ENCODE data around the gene LRRC4C.
A peak's percentile ranks its signal among the peaks of the same experiment; 100 is the strongest.

LRRC4C gene

DNA sequence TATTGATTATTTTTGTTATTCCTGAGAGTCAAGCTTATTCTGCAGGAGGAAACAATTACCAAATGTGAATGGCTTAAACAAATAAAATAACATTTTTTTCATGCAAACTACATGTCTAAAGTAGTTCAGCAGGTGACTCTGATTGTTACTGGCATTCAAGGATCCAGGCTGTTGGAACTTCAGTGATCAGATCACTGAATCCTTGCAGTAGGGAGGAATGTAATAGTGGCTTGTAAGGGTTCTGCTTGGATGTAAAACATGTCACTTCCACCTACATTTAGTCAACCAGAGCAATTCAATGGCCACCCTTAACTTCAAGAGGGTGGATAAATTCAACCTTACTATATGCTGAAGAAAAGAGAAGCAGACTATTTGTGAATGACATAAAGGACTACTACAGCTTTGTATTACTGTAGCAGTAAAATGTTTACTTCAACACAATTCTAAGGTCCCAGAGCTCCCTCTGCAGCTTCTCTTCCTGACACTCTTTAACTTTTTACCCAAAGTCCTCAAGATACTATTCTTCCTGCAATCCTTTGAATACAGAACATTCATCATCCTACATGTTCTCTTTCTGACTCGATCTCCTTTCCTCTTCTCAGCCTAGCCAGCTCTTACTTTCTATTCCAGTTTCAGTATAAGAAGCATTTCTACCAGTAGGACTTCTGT is 284.0 kb downstream of the LRRC4C start:
- no peak overlapping the region for H3K27ac ChIP-seq
- DNase-seq (ENCODE audit: low read depth, low spot score), result no peak

DNA sequence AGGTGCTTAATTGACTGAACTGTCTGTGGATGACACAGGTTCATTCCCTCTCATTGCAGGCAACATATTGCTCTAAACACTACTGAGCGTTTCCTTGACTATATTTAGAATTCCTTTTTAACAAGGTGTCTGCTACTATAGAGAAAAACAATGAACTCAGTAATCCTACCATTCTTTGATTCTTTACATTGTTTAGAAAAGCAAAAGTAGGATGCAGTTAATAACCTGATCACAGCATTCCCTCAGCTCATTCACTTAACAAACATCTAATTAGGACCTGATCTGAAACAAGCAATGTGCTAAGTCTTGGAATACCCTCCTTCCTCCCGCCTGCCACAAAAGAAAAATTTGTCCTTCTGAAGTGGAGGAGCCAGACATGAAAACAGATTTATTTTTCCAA is 313.1 kb downstream of the LRRC4C start:
- H3K27ac ChIP-seq, result no peak overlapping the region
- no peak for DNase-seq (ENCODE audit: low read depth, low spot score)

DNA sequence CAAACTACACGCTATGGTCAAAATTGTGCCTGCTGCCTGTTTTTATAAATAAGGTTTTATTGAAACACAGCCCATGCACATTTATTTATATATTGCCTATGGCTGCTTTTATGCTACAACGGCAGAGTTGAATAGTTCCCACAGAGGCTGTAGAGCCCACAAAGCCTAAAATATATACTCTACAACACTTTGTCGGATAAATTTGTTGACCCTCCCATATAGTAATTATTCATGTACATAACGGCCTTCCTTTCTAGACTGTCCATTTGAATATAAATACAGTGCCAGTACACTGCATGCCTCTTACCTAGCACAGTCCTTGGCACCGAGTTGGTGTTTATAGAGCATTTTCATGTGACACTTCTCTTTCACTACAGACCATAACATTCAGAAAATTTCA is 314.0 kb downstream of the LRRC4C start:
- H3K27ac ChIP-seq, result no peak overlapping the region
- DNase-seq (ENCODE audit: low read depth, low spot score), result no peak

DNA sequence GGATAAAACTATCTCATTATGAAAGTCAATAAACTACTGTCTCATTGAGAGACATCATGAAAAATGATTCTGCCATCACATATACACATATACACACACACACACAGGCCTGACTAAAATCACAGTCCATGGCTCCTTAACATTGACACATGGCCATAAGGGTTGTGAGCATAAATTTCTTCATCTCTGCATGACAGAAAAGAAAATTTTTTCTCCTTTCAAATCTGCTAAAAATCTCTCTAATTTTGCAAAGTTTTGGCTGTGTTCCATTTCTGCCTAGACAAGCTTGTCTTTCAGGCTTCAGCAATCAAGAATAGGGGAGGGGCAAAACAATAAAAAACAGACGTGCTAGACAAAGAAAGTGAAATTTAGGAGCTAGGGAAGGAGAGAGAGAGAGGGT is 324.5 kb downstream of the LRRC4C start:
- no peak overlapping the region for H3K27ac ChIP-seq
- DNase-seq (ENCODE audit: low read depth, low spot score), result no peak

DNA sequence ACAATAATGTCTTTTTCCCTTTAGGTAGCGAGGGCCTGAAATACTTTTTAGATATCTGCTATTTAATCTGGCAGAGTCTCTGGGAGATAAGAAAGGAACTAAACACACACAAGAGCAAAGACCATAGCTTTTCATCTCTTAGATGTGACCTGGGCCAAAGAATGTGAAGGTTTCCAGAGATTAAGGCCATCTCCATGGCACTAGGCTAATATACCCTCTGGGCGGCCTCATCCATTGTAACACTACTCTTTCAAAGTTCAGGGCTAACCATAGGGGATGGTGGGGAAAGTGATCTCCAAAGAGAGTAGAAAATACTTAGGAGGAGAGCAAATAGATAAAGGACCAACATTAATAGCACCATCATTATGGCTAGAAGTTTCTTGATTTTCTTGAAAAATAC is 326.4 kb downstream of the LRRC4C start:
- no peak overlapping the region for H3K27ac ChIP-seq
- DNase-seq (ENCODE audit: low read depth, low spot score), result no peak

DNA sequence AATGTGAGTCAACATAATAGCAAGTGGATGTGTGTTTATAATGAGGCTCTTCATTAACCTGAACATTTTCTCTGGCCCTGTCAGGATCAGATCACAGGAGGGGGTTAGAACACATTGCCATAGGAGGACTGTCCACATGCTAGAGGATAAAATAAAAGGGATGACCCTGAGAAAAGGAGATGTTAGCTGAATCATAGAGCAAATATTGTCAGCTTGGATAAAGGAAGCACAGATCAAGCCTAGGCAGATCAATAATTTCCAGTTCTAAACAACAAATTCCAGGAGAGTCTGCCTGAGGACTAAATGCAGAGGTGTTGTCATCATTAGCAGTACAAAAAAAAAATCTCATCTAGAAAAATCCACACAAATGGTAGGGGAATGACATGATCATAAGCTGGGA is 337.9 kb downstream of the LRRC4C start:
- no peak overlapping the region for H3K27ac ChIP-seq
- DNase-seq (ENCODE audit: low read depth, low spot score), result no peak

DNA sequence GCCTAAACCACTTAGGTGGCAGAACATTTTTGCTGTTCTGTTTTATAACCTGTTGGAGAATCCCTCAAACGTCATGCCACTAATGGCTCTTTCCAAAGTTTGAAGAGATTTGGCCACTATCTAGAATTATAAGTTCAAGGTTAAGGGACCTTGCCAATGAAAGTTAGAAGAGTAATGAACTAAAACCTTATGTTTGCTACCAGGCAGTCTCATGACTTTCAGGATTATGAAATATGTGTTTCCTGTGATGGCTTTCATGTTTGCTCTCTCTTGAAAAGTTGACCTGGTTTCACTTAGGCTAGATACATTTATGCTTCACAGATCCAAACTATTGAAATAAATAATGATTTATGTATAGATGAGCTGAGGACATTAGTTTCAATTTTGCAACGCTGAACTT is 340.0 kb downstream of the LRRC4C start:
- no peak for DNase-seq (ENCODE audit: low read depth, low spot score)

DNA sequence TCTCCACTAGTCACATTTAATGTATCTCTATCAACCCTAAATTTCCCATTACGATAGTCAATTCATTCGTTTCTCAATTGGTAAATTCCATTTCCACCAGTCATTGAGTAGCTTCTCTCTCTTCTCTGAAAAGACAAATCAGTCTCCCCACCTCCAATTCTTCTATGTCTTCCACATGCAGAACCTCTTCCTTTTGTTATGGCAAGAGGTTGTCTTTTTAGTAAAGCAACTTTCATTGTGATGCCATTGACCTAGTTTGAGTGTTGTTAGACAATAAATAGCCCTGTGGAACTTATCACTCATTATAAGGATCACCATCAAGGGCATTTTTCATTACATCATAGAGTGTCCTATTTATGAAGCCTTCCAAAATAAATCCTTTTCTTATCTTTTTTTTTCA is 340.9 kb downstream of the LRRC4C start:
- no peak overlapping the region for H3K27ac ChIP-seq
- no peak for DNase-seq (ENCODE audit: low read depth, low spot score)

More for the DNA sequence above, 340.0 kb downstream of the LRRC4C start:
- no peak overlapping the region for H3K27ac ChIP-seq

DNA sequence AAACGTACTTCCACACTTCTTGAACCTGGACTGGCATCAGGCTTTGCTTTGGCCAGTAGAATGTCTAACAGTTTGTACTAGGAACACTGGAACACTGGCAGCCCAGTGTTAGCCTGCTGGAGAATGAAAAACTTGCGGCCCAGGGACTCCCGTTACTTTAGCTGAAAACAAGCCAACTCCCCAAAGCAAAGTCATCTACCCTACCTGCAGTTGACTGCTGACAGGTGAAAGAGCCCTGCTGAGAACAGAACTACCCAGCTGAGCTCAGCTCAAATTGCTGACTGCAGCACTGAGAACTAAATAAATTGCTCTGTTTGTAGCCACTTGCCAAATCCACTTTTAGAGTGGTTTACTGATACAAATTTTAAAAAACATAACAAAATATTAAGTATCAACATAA is 342.5 kb downstream of the LRRC4C start:
- H3K27ac ChIP-seq, result no peak overlapping the region

DNA sequence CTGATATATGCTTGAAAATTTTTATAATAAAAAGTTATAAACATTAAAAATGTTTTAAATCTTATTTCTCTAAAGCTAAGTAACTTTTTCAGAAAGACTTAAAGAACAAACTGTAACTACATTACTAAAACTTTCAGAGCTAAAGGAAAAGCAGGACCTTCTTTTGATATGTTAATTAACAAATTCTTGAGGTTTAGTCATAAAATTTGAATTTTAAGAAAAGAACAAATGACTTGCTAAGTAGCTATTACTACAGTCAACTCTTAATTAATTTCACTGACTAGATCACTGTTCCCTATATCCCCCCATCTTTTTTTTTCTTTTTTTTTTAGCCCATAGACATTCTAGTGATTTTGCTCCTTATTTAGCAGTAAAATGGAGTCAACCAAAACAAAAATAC is 344.4 kb downstream of the LRRC4C start:
- H3K27ac ChIP-seq, result no peak overlapping the region
- no peak for DNase-seq (ENCODE audit: low read depth, low spot score)

More for the DNA sequence above, 342.5 kb downstream of the LRRC4C start:
- no peak for DNase-seq (ENCODE audit: low read depth, low spot score)

DNA sequence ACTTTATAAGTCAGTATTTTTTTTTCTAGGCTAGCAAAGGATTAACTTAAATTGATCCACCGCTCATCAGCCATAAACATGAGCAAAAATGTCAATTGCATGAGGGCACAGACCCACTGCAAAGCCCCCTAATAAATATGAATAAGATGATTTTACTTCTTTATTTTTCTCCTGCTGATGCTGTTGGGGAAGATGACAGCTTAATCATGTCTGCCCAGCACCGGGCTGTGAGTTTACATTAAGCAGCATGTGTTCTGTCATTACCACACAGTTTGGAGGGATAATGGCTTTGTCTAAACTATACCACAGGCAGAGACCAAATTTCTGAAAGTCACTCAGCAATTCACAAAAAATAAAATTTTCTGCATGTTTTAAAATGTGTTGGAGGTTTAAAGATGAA is 346.3 kb downstream of the LRRC4C start:
- no peak overlapping the region for H3K27ac ChIP-seq
- DNase-seq (ENCODE audit: low read depth, low spot score), result no peak

DNA sequence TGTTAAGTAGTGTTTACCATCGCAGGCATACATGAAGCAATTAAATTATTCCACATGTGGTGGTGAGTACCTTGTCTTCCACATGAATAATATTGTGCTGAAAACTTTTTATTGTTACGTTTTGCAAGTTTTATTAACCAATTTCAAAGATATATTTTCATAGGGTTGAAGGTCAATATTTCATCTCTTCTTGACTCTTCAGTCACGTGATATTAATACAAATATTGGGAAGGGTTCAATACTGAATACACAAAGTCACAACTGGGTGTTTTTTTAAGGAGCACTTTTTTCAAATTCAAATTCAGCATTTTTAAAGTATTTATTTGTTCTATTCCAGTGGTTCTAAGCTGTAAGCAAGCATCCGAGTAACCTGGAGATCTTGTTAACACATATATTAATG is 348.9 kb downstream of the LRRC4C start:
- DNase-seq (ENCODE audit: low read depth, low spot score), result no peak
- H3K27ac ChIP-seq, result no peak overlapping the region

DNA sequence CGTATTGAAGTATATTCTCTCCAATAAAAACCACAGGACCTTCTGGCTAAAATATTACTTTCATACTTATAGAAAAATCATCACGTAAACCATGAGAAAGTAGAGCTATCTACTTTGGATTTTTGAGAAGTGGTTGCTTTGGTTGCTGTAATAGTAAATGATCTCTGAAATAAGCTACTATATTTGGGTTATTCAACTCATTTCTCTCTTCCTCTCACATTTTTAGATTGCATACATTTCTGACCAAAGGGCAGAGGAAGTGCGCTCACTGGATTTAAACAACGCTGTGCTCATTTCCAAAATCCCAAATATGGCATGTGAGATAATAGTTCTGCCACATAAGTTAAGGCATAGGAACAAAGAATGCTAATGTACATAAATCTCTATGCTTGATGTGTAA is 357.0 kb downstream of the LRRC4C start:
- DNase-seq (ENCODE audit: low read depth, low spot score), result no peak
- H3K27ac ChIP-seq, result no peak overlapping the region

DNA sequence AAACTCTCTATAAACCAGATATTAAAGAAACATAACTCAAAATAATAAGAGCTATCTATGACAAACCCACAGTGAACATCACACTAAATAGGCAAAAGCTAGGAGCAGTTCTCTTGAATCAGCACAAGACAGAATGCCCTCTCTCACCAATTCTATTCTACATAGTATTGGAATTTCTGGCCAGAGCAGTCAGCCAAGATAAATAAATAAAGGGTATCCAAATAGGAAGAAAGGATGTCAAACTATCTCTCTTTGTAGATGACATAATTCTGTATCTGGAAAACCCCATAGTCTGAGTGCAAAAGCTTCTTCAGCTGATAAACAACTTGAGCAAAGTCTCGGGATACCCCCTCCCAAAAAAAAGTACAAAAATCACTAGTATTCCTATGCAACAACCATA is 359.8 kb downstream of the LRRC4C start:
- no peak overlapping the region for H3K27ac ChIP-seq
- no peak for DNase-seq (ENCODE audit: low read depth, low spot score)

DNA sequence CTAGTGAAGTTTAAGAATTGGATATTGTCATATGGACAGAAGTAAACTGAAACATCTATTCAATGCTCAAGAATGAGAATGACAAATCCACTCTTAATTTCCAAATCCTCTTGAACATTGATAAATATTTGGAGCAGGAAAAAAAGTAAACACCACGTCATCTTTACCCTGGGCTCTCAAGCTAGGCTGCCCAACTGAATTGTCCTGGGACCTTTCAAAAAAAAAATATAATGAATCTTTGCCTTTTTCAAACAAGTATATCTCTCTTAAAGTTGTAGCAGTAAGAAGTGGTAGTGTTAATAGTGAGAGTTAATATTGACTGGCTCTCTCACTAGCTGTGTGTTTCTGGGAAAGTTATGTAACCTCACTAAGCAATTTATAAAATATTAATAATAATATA is 374.3 kb downstream of the LRRC4C start:
- H3K27ac ChIP-seq, result no peak overlapping the region
- DNase-seq (ENCODE audit: low read depth, low spot score), result no peak

DNA sequence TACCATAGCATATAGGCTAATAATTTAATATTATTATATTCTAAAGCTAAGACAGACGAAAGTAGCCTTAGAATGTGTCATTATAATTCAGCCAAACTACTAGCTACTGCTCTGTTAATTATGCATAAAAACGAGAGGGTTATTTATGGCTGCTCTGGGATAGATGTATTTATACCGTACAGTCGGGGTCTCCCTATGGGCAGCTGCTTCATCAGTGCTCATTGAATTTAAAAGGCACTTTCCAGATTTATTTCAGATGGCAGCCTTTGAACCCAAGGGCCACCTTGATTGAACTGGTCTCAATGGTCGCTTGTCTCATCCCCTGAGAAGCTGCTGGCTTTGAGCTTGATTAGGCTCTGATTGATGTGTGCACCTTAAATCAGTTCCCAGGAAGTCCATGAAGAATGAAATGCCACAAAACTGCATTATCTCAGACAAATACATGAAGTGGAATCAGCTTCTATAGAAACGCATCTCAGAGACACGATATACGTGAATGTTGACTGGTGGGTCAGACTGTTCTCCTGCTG is 377.6 kb downstream of the LRRC4C start:
- H3K27ac ChIP-seq, result no peak overlapping the region
- DNase-seq (ENCODE audit: low read depth, low spot score), result no peak

DNA sequence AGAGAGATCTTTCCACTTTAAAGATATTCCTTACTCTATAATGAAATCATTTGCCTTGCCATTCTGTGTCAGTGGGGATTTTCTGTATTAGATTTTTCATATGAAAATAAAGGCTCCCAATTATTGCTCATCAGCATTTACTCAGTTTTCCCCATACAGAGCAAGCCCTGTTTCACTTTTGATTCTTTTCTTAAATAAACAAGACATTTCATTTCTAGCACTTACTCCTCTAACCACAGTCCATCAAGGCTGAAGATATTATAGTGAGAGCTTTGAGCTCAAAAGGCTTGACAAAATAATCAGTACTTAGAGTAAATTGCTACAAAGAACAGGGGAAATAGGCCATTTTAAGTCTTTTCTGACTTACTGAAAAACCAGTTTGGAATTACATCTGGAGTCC is 385.1 kb downstream of the LRRC4C start:
- no peak for DNase-seq (ENCODE audit: low read depth, low spot score)
- H3K27ac ChIP-seq, result no peak overlapping the region

DNA sequence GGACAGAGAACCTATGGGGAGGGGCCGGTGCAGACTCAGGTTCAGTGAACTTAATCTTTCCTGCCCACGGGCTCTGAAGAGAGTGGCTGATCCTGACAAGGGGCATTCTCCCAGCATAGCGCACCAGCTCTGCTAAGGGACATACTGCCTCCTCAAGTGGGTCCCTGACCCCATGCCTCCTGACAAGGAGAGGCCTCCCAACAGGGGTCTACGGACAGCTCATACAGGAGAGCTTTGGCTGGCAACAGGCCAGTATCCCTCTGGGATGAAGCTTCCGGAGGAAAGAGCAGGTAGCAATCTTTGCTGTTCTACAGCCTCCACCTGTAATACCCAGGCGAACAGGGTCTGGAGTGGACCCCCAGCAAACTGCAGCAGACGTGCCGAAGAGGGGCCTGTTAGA is 394.0 kb downstream of the LRRC4C start:
- no peak for DNase-seq (ENCODE audit: low read depth, low spot score)
- H3K27ac ChIP-seq, result no peak overlapping the region

DNA sequence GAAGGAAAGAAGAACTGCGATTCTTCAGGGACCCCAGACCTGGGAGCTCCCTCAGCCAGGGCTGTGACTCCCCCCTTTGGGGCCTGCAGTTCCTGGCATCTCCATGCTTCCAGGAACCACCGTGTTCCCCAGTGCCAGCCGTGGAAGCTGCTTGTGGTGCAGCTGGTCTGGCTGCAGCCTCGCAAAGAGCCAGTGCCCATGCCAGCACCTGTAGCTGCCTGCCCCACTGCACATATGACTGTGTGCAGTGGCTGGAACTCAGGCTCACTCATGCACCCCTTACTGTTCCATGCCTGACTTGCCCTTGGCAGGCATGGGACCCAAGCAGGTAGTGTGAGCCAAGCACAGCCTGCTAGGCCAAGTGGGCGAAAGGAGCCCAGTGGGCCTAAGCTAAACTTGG is 401.3 kb downstream of the LRRC4C start:
- no peak overlapping the region for H3K27ac ChIP-seq
- DNase-seq (ENCODE audit: low read depth, low spot score), result no peak

DNA sequence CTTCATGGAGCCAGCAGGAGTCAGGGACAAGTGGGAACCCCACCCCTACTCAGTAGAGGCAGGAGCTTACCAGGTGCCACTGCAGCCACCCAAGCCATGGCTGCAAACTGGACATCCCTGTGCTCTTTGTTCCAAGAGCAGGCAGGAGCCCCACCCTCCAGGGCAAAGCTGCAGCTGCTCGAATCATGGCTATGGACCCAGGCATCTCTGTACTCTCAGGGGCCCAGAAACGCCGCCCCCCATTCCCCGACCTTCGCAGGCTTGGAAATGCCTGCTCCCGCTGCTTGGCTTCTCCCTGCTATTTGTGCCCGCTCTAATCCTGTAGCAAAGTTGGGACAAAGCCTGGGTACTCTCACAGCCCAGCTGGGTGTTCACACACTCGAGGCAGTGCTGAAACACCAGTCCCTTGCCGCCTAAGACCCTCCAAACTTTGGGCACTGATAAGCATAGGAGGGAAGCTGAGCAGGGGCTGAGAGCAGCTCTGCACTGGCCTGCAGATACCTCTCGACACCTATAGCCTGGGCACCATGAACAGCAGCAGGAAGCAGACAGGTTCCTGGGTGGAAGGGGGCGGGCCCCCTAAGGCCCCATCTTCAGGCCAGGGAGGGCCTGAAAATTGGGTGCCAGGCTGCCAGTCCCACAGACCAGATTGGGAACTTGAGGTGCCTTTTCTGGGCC is 402.4 kb downstream of the LRRC4C start:
- no peak for DNase-seq (ENCODE audit: low read depth, low spot score)
- H3K27ac ChIP-seq, result no peak overlapping the region

DNA sequence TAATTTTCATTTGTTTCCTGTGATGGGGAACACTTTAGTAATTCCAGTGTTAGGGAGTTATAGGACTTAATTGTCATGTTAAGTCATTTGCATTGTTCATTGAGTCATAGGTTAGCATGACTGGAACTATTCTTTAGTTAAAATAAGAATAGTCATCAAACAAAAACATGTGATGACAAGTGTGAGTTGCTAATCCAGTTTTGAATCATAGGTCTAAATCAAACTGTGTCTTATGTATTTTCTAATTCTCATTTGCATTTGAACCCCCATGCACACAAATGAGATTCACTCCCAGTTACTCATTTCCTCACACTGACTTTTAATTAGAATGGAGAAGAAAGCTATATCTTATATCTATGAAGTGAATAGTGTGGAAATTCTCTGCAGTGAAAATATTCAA is 405.6 kb downstream of the LRRC4C start:
- peak overlapping the region; percentile 73 for H3K27ac ChIP-seq

More for the DNA sequence above, 405.6 kb downstream of the LRRC4C start:
- peak; percentile 53 for DNase-seq (ENCODE audit: low read depth, low spot score)

Measured in epithelial cell of prostate (primary cell).